DLD1 (cell line): Measurements from ENCODE around the gene CCDC85C.

Experiments
- in situ Hi-C: cut with HindIII; loops from 2 replicates; pipeline ENCODE4 v1.10.0; 2017; ENCODE audit warnings: low sequenced_read_pairs

Gene CCDC85C

DNA sequence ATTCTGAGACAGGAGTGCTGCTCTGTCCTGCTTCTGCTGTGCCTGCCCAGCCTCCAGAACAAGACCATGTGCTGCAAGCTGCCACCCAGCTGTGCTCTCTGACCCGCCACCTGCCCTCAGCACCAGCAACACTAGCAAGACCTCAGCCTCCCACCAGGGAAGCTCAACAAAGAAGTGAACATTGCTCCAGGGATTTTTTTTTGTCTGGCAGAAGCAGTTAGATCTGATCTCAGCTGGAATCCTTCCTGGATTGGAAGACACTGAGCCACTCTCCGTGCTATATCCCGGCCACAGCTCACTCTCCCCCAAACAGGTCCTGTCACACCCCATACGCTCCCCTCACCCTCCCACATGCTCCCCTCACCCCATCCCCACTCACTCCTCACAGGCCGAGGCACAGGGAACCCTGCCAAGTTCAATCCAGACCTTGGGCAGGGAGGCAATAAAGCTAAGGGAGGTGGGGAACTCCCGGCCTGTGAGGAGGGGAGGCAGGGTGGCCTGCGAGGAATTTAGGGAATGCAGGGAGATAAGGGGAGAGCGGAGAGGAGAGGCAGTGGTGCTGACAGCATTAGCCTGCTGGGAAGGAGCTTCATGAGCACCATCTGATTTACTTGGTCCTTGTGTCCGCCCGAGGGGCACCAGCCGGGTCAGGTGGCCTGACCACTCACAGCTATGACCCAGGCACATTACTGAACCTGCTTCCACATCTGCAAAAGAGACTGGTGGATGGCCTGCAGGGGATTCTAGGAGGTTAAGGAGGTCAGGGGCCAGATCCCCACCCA lies 29.7 kb downstream of the CCDC85C start:
- in situ Hi-C loops: no loop called here

GRCh38 chr14:99573436-99574098 lies 30.4 kb downstream of the CCDC85C start:
- in situ Hi-C loops: no loop called here

GRCh38 chr14:99573000-99573330 lies 31.0 kb downstream of the CCDC85C start:
- in situ Hi-C loops: no loop called here

DNA sequence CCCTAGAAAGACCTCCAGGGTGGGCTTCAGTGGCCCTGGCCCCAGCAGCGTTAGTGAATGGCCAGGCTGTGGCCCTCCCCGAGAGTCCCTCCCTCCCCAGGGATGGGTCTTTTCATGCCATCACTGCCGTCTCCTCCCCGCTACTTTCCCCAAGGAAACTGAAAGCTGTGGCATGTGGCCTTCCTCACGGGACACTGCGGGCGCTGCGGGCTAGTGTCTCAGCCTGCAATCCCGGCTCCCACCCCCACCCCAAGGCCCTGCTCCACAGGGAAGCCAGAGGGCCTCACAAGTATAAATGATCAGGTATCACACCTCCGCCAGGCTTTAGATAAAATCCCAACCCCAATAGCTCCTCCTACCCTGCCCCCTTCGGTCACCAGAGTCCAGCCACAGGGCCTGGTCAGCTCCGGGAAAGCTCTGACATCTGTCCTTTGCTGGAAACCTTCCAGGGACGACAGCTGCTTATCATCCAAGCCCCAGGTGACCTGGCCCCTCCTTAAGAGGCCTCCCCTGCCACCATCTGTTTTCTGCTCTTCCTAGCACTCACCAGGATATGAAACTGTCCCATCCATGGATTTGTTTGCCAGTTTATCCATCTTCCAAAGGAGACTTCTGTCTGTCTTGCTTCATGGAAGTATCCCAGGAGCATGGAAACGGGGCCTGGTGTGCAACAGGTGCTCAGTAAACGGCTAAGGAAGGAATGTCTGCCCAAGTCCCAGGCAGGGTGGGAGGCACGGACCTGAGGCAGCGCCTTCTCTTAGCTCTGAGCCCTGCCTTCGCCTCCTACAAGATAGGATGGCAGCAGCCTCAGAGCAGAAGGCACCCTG lies 31.6 kb downstream of the CCDC85C start:
- in situ Hi-C loops: no loop called here

- in situ Hi-C loops: no loop called here
These were observed 32.6 kb downstream of the CCDC85C start for GRCh38 chr14:99571303-99571986.

GRCh38 chr14:99570544-99571302 lies 33.3 kb downstream of the CCDC85C start:
- in situ Hi-C loops: no loop called here

GRCh38 chr14:99569725-99570543 lies 34.1 kb downstream of the CCDC85C start:
- in situ Hi-C loops: loop anchor here (10.0 kb wide), 1 partner anchor 115 kb away; the partner anchor contains the start of gene CYP46A1

DNA sequence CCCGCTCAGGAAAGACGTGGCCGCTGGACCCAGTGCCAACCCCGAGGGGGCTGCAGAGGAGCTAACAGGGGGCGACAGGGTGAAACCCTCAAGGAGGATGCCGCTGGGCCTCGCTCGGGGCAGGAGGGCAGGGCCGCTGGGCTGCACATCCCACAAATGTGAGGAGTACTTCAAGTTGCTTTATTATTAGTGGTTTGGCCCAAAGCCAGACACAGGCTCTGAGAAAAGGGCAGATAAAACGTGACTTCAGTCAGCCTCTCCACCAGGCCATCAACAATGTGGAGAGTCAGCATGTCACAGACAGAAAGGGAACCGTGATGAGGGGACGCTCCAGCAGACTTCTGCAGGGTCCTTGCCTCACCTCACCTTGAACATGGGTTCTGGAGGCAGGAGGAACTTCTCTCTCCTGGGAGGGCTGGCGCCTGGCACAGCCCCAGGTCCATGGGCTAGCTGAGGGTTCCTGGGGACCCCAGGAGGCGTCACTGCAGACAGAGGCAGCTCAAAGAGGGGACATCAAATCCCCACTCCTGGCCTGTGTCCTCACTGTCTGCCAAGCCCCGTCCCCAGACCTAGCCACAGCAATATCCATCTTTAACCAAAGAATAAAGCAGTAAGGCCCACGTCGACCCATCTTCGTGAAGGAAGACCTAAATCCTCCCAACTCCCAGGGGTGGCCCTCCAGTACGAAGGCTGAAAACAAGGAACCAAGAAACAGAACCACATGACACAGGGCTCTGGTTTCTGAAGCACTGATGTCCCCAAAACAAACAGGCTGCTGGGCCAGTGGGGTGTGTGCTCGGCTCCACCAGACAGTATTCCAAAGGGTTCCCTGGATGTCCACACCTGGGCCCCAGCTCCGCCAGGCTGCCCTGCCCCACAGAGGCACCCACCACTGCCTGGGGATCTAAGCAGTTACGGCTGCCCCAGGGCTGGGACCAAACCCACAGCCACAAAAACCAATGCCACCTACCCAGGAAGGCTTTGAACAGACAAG lies 35.1 kb downstream of the CCDC85C start:
- in situ Hi-C loops: loop anchor here (10.0 kb wide), 1 partner anchor 116 kb away; the partner anchor contains the start of gene CYP46A1

DNA sequence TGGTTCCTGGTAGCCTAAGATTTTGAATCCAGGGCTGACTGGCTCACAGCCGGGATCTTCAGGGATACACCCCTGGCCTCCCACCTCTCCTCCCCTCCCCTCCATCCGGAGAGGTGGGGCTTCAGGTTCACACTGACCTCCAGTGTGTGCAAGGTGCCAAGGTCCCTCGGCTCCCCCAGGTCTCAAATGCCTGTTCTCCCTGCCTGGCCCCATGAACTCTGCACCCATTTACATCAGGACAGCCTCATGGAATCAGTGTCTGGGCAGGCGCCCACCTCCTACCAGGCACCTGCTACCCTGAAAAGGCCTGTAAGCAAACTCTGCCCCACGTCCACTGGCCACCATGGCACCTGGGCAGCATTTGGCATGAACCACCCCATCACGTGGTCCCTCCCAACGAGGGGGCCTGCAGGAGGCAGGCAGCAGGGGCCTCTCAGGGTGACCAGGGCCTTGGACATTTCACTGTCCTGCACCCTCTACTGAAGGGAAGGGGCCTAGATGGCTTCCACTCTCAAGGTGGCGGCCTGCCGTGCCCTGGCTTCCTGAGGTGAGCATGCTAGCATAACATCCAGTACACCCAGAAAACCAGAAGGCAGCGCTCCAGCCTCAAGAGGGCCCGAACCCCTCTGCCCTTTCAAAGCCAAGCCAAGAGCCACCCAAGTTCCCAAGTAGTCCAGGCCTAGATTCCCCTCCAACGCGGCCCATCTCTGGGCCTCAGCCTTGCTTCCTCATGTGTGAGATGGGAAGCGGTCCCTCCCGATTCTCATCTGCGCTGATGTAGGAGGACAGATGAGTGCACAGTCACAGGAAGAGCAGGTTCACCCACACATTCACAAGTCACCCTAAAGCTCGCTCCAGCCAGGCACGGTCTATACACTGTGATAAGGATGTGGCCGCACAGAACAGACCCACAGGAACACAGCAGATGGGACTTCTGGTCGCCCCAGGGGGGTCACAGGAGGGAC lies 37.3 kb downstream of the CCDC85C start:
- in situ Hi-C loops: loop anchor here (10.0 kb wide), 1 partner anchor 118 kb away; the partner anchor contains the start of gene CYP46A1

- in situ Hi-C loops: loop anchor here (10.0 kb wide), 1 partner anchor 119 kb away; the partner anchor contains the start of gene CYP46A1
These were observed 38.0 kb downstream of the CCDC85C start for GRCh38 chr14:99566009-99566389.

GRCh38 chr14:99565383-99565782 lies 38.6 kb downstream of the CCDC85C start:
- in situ Hi-C loops: loop anchor here (10.0 kb wide), 1 partner anchor 119 kb away; the partner anchor contains the start of gene CYP46A1

DNA sequence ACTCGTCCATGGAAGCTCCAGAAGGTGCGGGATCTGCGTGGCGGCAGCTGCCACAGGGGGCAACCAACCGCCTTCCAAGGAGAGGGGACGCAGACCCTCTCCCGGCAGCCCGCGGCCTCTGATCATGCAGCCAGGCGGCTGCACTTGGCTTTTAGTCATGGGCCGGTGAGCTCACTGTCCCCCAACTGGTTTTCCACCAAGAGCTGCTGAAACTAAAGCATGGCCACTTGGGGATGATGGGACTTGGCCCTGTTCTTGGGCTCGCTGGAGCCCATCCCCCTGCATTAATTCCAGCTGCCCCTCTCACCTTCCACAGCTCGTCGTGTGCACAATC lies 39.1 kb downstream of the CCDC85C start:
- in situ Hi-C loops: loop anchor here (10.0 kb wide), 1 partner anchor 120 kb away; the partner anchor contains the start of gene CYP46A1

DNA sequence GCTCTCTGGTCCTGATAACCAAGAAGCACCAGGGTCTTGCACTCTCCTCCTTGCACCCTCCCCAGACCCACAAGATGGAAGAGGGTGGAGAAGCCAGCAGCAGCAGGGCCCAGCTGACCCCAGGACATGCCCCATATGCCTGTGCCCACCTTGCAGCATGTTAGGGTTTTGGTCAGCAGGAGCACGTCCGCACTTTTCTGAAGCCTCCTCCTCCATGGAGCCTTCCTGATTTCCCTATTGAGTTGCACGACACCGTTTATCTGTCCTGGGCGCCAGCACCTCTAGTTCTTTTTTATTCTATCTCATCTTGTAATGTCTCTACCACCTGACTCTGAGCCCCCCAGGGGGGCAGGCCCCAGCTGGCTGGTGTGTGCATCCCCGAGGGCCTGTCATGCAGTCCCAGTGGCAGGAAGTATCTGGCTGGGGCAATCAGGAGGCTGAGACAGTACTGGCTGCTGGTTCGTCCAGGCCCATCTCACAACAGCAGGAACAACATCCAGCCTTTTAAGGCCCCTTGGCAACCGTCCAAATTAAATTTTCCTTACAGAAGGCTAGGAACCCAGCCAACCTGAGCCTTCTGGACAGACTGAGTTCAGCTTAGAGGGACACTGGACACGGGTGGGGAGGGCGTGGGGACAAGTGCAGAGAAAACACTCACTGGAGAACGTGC lies 39.6 kb downstream of the CCDC85C start:
- in situ Hi-C loops: loop anchor here (10.0 kb wide), 1 partner anchor 120 kb away; the partner anchor contains the start of gene CYP46A1

DNA sequence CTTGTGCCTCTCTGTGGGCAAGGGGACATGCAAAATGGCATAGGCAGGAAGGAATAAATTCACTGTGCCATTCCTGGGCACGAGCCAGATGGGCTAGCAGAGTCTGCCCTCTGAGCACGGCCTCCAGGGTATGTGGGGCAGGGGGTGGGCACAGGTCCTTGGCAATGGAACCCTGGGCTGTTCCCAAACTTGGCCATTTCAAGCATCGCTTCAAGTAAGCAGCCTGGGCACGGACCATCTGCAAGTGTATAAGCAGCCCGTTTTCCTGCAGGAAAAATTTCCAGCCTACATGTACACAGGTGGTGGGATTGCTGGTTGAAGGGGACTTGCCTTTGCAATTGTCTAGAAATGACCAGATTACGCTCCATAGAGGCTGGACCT lies 40.3 kb downstream of the CCDC85C start:
- in situ Hi-C loops: loop anchor here (10.0 kb wide), 1 partner anchor 121 kb away; the partner anchor contains the start of gene CYP46A1

DNA sequence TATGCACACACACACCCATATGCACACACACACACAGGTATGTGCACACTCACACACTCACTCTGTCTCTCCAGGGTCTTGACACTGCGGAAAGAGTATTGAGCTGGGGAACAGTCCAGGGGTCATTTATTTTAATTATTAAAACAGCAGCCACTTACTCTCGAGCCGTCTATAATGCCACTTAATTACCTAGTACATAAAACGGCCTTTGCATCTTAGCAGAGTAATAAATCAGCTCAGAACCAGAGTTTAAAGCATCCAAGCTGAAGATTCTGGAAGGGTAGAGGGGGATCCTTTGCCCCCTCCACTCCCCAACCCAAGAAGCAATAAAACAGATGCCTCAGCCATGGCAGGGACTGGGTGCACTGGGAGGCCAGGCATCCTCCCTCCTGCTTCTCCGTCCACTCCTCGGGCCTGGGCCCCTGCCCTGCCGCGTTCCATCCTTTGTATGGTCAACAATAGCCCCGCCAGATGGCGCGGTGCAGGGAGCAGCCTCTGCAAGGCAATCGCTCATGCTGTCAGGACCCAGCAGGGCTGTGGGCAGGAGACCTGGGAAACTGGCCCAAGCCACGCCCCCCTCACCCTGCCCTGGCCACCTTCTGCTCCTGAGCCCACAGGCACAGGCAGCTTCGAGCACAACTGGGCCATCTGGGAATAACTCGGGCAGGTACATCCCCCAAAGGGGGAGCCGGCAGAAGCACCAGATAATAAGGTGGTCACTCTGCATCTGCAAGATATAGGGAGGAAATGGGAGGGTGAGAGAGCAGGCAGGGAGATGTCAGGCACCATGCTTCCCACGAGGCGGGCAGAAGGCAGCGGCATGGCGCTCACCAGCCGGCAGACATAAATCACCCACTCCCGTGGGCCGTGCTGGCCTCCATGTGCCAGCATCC lies 40.9 kb downstream of the CCDC85C start:
- in situ Hi-C loops: loop anchor here (10.0 kb wide), 1 partner anchor 122 kb away; the partner anchor contains the start of gene CYP46A1
